ENCODE data around the gene BRD4. TPM values are rescaled to one million over a fixed set of nuclear protein-coding genes. Genes with fewer than 3 reads are reported as not detected.

The BRD4 gene
- total and polyA plus RNA-seq, 2 donors from 2014 or later, result 14.3 to 107 TPM

GRCh38 chr19:15304140-15304705, 28.1 kb downstream of the BRD4 start:
- DNase-seq (no peak), FAIRE-seq (no peak)
- intact Hi-C loops (cut with DNase I), result no loop called here
- peaks cover 0 to 2% (median 0%) of the 10 kb centered on the region in 3 donors for H3K36me3 ChIP-seq (ENCODE audit: control insufficient read depth in 2 of 3, insufficient read depth in 3 of 3, low read length in 3 of 3)
- H3K27ac ChIP-seq (ENCODE audit: low read depth in 2 of 2, low read length in 2 of 2), result no peak overlapping the region
- no peak for TF ChIP-seq CTCF (IDR thresholded peaks at IDR 0.05; ENCODE audit: borderline replicate concordance, extremely low read depth, insufficient read depth)
- peaks cover 12 to 39% (median 18%) of the 10 kb centered on the region in 3 donors for H3K4me1 ChIP-seq (ENCODE audit: control insufficient read depth in 2 of 3, insufficient read depth in 2 of 3, low read depth in 1 of 3, low read length in 3 of 3)
- H3K9ac ChIP-seq (ENCODE audit: low read length in 3 of 3), result no peak overlapping the region
- H3K4me3 ChIP-seq (ENCODE audit: low read length in 3 of 3), result peak overlapping the region in 1 of 3 donors; percentile 12
- no peaks in the 10 kb centered on the region for H3K9me3 ChIP-seq (ENCODE audit: control insufficient read depth in 2 of 3, insufficient read depth in 1 of 3, low read length in 3 of 3)
- H3K27me3 ChIP-seq (ENCODE audit: control insufficient read depth, insufficient read depth, low read length), result no peaks in the 10 kb centered on the region

GRCh38 chr19:15303105-15303780, 29.1 kb downstream of the BRD4 start:
- intact Hi-C loops (cut with DNase I), result no loop called here
- Histone ChIP-seq H3K9ac (ENCODE audit: low read length in 3 of 3) (no peak overlapping the region), H3K27me3 (ENCODE audit: control insufficient read depth, insufficient read depth, low read length) (no peaks in the 10 kb centered on the region), H3K36me3 (ENCODE audit: control insufficient read depth in 2 of 3, insufficient read depth in 3 of 3, low read length in 3 of 3) (peaks cover 0 to 2% (median 0%) of the 10 kb centered on the region in 3 donors), H3K4me3 (ENCODE audit: low read length in 3 of 3) (peak overlapping the region in 1 of 3 donors; percentile 2), H3K4me1 (ENCODE audit: control insufficient read depth in 2 of 3, insufficient read depth in 2 of 3, low read depth in 1 of 3, low read length in 3 of 3) (peaks cover 14 to 43% (median 25%) of the 10 kb centered on the region in 3 donors), H3K9me3 (ENCODE audit: control insufficient read depth in 2 of 3, insufficient read depth in 1 of 3, low read length in 3 of 3) (no peaks in the 10 kb centered on the region), H3K27ac (ENCODE audit: low read depth in 2 of 2, low read length in 2 of 2) (no peak overlapping the region)
- TF ChIP-seq CTCF (IDR thresholded peaks at IDR 0.05; ENCODE audit: borderline replicate concordance, extremely low read depth, insufficient read depth), result no peak
- DNase-seq (no peak), FAIRE-seq (no peak)

DNA sequence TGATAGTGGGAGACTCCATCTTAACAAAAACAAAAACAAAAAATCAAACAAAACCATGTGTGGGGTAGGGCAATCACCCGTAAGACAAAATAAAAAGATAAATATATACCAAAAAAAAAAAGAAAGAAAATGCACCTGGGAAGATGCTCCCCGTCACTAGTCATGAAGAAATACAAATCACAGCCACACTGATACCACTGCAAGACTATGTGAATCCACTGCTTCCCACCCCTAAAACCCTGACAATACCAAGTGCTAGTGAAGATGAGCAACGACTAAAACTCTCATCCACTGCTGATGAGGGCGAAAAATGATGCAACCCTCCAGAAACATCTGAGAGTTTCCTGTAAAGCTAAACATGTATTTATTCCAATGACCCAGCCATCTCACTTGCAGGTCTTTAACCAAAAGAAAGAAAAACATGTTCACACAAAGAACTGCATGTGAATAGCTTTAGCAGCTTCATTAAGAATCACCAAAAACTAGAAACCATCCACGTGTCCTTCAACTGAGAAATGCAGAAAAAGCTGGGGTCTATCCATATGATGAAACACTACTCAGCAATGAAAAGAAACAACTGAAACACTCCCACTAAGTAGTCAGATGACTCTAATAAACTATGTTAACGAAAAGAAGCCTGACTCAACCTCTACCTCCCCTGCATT, 31.7 kb downstream of the BRD4 start:
- Histone ChIP-seq H3K27ac (ENCODE audit: low read depth in 2 of 2, low read length in 2 of 2) (no peak overlapping the region), H3K36me3 (ENCODE audit: control insufficient read depth in 2 of 3, insufficient read depth in 3 of 3, low read length in 3 of 3) (no peaks in the 10 kb centered on the region), H3K9me3 (ENCODE audit: control insufficient read depth in 2 of 3, insufficient read depth in 1 of 3, low read length in 3 of 3) (no peaks in the 10 kb centered on the region), H3K4me3 (ENCODE audit: low read length in 3 of 3) (no peak overlapping the region), H3K9ac (ENCODE audit: low read length in 3 of 3) (no peak overlapping the region), H3K4me1 (ENCODE audit: control insufficient read depth in 2 of 3, insufficient read depth in 2 of 3, low read depth in 1 of 3, low read length in 3 of 3) (peaks cover 20 to 47% (median 38%) of the 10 kb centered on the region in 3 donors), H3K27me3 (ENCODE audit: control insufficient read depth, insufficient read depth, low read length) (no peaks in the 10 kb centered on the region)
- TF ChIP-seq CTCF (IDR thresholded peaks at IDR 0.05; ENCODE audit: borderline replicate concordance, extremely low read depth, insufficient read depth), result no peak
- no peak for DNase-seq
- intact Hi-C loops (cut with DNase I), result no loop called here
- no peak for FAIRE-seq

Measured in kidney (tissue), 14 donors.